Calu3 (cell line): ENCODE measurements around the gene JOSD2. TPM values are rescaled to one million over a fixed set of nuclear protein-coding genes. Genes with fewer than 3 reads are reported as not detected.
A peak's percentile ranks its signal among the peaks of the same experiment; 100 is the strongest.

ENCODE experiments used
- BruUV-seq: library from RNA; stranded (reverse); fragments of 400-500 nt; replicated peaks from 2 replicates; lab custom pipeline; 2021; lab: Mats Ljungman, UMichigan
- CTCF ChIA-PET: fragments of 300-600 bp; sonication (Branson Sonifier 250); formaldehyde crosslinking; loops from one replicate; lab custom pipeline; 2022; ENCODE audit warnings: antibody characterized with exemption; lab: Charles Lee
- DNase-seq: peaks from one replicate; pipeline ENCODE4 v3.0.0; 2022
- H3K27ac Mint-ChIP-seq: one replicate; pipeline ENCODE4 v1.8.0; 2022; ENCODE audit warnings: mixed read lengths; ENCODE audit not compliant: unreplicated experiment
- H3K27me3 Mint-ChIP-seq: one replicate; pipeline ENCODE4 v1.8.0; 2022; ENCODE audit warnings: mixed read lengths; ENCODE audit not compliant: unreplicated experiment
- H3K36me3 Mint-ChIP-seq: one replicate; pipeline ENCODE4 v1.8.0; 2022; ENCODE audit warnings: mild to moderate bottlenecking, moderate library complexity, mixed read lengths; ENCODE audit not compliant: insufficient read depth, unreplicated experiment
- H3K4me1 Mint-ChIP-seq: one replicate; pipeline ENCODE4 v1.8.0; 2022; ENCODE audit warnings: mild to moderate bottlenecking, low read depth, mixed read lengths; ENCODE audit not compliant: unreplicated experiment
- H3K4me3 Mint-ChIP-seq: one replicate; pipeline ENCODE4 v1.8.0; 2022; ENCODE audit warnings: mild to moderate bottlenecking, low read depth, moderate library complexity, mixed read lengths; ENCODE audit not compliant: unreplicated experiment
- H3K9me3 Mint-ChIP-seq: one replicate; pipeline ENCODE4 v1.8.0; 2022; ENCODE audit warnings: low read depth, mixed read lengths; ENCODE audit not compliant: unreplicated experiment
- CTCF ChIP-seq: fragments of 200-600 bp; IDR thresholded peaks from one replicate; pipeline ENCODE4 v1.8.0; 2022; ENCODE audit warnings: antibody characterized with exemption; ENCODE audit not compliant: unreplicated experiment
- intact Hi-C: fragments of 100-400 bp; cut with micrococcal nuclease; formaldehyde crosslinking; loops from one replicate; pipeline ENCODE4 v1.10.0; 2022; ENCODE audit not compliant: unreplicated experiment
- total RNA-seq: library from RNA; stranded (reverse); gene quantifications from 2 replicates; pipeline ENCODE4 v1.2.3, GENCODE V29; 2022

The JOSD2 gene
- total RNA-seq, 1 experiment from 2014 or later, result 38.6 TPM

GRCh38 chr19:50510121-50510670, 795 bp downstream of the JOSD2 start:
- intact Hi-C loops, result no loop called here
- BruUV-seq, result no TSS peak
- no peak for DNase-seq

GRCh38 chr19:50509366-50509765, 1.6 kb downstream of the JOSD2 start:
- peak overlapping the region; percentile 18 for H3K27ac Mint-ChIP-seq
- intact Hi-C loops, result no loop called here
- BruUV-seq, result no TSS peak

More at GRCh38 chr19:50510121-50510670, 795 bp downstream of the JOSD2 start:
- H3K36me3 Mint-ChIP-seq, result peaks cover 64% of the 10 kb centered on the region
- peak overlapping the region; percentile 92 for H3K27ac Mint-ChIP-seq
- H3K4me1 Mint-ChIP-seq, result peaks cover 13% of the 10 kb centered on the region
- CTCF ChIA-PET, result interaction anchor here (1.3 kb wide), 1 partner anchor 141 kb away, joined by 7 read pairs; no protein-coding TSS in a partner anchor
- no peak for TF ChIP-seq CTCF
- peak overlapping the region; percentile 84 for H3K4me3 Mint-ChIP-seq
- H3K27me3 Mint-ChIP-seq, result peaks cover 41% of the 10 kb centered on the region
- H3K9me3 Mint-ChIP-seq, result no peaks in the 10 kb centered on the region

GRCh38 chr19:50508843-50509190, 2.2 kb downstream of the JOSD2 start:
- no peak for TF ChIP-seq CTCF

More at GRCh38 chr19:50509366-50509765, 1.6 kb downstream of the JOSD2 start:
- H3K4me3 Mint-ChIP-seq, result peak overlapping the region; percentile 2
- peaks cover 13% of the 10 kb centered on the region for H3K4me1 Mint-ChIP-seq
- H3K27me3 Mint-ChIP-seq, result peaks cover 32% of the 10 kb centered on the region
- H3K36me3 Mint-ChIP-seq, result peaks cover 61% of the 10 kb centered on the region
- TF ChIP-seq CTCF, result no peak
- CTCF ChIA-PET, result no interaction called here
- H3K9me3 Mint-ChIP-seq, result no peaks in the 10 kb centered on the region
- DNase-seq, result no peak

GRCh38 chr19:50507376-50507775, 3.6 kb downstream of the JOSD2 start:
- Mint-ChIP-seq H3K27ac (no peak overlapping the region), H3K27me3 (peaks cover 13% of the 10 kb centered on the region), H3K9me3 (no peaks in the 10 kb centered on the region), H3K4me3 (no peak overlapping the region), H3K4me1 (peaks cover 13% of the 10 kb centered on the region), H3K36me3 (peaks cover 44% of the 10 kb centered on the region)
- DNase-seq, result no peak
- intact Hi-C loops, result no loop called here
- CTCF ChIA-PET, result no interaction called here
- TF ChIP-seq CTCF, result no peak
- no TSS peak for BruUV-seq

More at GRCh38 chr19:50508843-50509190, 2.2 kb downstream of the JOSD2 start:
- peak overlapping the region; percentile 18 for H3K27ac Mint-ChIP-seq
- H3K4me3 Mint-ChIP-seq, result no peak overlapping the region
- intact Hi-C loops, result no loop called here
- BruUV-seq, result TSS peak; percentile 71
- H3K36me3 Mint-ChIP-seq, result peaks cover 57% of the 10 kb centered on the region
- H3K27me3 Mint-ChIP-seq, result peaks cover 27% of the 10 kb centered on the region
- H3K4me1 Mint-ChIP-seq, result peaks cover 13% of the 10 kb centered on the region
- CTCF ChIA-PET, result no interaction called here
- no peaks in the 10 kb centered on the region for H3K9me3 Mint-ChIP-seq
- no peak for DNase-seq
